NCI-H2081 (cell line): Measurements from ENCODE around the gene TIMP3.
"Not testable (repeated sequence)": the region's sequence is repeated elsewhere in the genome, so short reads cannot be mapped to it uniquely, and the experiment has no call there.

Source experiments
- DNase-seq, 2 experiments: peaks; one replicate each; lab custom pipeline; 2025; lab: John Stamatoyannopoulos, UW

Gene TIMP3

DNA sequence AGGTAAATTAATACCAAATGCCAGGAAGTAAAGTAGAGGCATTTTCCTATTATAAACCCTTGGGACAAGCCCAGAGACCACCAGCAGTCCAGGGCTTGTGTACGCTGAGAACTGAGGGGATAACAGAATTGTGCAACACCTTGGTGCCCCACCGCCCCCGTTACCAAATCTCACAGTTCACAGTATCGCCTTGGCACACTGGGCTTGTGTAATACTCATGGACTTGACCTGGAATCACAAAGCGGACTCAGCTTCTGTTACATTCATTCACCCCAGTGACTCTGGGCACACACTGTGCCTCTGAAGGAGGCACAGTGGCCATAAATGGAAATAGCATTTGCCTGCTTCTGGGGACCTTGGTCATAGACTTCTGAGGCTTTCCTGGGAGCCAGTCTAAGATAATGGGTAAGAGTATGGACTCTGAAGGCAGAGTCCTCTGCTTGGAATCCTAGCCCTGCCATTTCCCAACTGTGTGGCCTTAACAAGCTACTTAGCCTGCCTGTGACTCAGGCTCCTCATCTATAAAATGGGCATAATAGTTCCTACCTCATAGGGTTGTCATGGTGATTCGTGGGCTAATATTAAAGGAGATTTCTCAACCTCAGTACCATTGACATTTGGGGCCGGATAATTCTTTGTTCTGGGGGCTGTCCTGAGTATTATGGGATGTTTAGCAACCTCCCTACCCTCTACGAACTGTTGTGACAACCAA is 53.7 kb downstream of the TIMP3 start:
- DNase-seq: no peak

DNA sequence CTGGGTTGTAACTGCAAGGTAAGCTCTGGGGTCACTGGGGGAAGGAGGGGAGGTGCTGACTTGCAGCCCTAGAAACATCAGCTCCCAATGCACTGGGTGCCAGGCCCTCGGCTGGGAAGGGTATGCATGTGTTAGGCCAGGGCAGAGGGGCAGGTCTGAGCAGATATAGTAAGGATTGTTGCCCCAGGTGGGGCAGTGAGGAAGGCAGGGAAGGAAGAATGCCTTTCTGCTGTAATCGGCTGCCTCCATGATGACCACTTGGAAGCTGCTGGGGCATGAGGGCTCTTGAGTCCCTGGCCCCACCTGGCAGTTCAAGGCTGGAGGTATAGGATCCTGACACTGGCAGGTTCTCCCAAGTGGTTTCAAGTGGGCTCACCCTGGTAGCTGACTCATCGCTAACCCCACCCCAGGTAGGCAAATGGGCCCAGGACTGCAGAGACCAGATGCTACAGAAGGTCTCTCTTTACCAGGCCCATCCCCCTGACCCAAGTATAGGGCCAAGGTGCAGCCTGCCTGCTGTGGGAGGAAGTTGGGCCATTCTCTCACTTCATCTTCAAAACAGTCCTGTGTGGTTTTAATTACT is 56.7 kb downstream of the TIMP3 start:
- DNase-seq: no peak

DNA sequence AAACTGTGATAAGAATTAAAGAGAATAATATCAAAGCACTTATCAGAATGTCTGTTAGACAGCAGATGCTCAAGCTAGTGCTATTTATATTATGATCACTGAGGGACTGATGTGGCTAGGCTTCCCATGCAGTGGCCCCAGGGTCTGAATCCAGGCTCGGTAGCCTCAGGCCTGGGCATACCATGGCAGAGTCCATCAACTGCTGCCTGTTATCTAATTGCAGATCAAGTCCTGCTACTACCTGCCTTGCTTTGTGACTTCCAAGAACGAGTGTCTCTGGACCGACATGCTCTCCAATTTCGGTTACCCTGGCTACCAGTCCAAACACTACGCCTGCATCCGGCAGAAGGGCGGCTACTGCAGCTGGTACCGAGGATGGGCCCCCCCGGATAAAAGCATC is 57.5 kb downstream of the TIMP3 start:
- DNase-seq: no peak

DNA sequence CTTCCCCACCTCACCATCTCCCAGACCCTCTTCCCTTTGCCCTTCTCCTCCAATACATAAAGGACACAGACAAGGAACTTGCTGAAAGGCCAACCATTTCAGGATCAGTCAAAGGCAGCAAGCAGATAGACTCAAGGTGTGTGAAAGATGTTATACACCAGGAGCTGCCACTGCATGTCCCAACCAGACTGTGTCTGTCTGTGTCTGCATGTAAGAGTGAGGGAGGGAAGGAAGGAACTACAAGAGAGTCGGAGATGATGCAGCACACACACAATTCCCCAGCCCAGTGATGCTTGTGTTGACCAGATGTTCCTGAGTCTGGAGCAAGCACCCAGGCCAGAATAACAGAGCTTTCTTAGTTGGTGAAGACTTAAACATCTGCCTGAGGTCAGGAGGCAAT is 58.2 kb downstream of the TIMP3 start:
- DNase-seq: no peak

DNA sequence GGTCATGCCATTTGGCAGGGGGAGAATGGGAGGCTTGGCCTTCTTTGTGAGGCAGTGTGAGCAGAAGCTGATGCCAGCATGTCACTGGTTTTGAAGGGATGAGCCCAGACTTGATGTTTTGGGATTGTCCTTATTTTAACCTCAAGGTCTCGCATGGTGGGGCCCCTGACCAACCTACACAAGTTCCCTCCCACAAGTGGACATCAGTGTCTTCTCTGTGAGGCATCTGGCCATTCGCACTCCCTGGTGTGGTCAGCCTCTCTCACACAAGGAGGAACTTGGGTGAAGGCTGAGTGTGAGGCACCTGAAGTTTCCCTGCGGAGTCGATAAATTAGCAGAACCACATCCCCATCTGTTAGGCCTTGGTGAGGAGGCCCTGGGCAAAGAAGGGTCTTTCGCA is 59.8 kb downstream of the TIMP3 start:
- no peak for DNase-seq

DNA sequence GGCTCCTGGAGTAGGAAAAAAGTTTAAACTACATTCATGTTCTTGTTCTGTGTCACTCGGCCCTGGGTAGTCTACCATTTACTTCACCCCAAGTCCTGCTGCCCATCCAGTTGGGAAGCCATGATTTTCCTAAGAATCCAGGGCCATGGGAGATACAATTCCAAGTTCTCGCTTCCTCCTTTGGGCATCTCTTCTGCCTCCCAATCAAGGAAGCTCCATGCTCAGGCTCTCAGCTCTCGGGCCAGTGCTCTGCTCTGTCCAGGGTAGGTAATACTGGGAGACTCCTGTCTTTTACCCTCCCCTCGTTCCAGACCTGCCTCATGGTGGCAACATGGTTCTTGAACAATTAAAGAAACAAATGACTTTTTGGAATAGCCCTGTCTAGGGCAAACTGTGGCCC is 60.6 kb downstream of the TIMP3 start:
- DNase-seq: no peak

DNA sequence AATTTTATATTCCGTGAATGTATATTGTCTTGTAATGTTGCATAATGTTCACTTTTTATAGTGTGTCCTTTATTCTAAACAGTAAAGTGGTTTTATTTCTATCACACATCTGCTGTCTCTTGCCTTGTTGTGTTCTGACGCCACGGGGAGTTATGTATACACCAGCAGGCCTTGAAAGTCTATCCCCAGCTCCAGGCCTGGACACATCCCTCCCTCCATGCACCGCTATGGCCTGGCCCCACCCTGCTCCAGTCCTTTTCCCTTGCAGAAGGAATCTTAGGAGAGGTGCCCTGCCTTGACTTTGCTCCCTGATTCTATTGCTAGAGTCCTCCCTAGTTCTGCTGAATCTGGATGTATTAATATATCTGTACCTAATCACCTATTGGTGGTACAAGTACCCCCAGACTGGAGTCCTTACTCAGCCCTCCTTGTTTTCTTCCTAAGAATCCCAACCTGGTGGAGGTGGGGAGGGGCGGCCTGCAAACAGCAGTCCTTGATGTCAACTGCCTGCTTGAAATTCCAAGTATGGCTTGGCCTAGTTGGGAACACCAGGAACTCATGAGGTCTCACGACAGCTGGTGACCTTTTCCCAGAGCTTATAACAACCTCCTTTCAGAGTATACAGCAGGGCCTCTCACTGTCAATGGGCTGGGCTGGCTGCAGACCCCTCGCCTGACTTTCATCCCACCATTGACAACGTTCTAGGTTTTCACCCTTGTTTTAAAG is 61.6 kb downstream of the TIMP3 start:
- no peak for DNase-seq

DNA sequence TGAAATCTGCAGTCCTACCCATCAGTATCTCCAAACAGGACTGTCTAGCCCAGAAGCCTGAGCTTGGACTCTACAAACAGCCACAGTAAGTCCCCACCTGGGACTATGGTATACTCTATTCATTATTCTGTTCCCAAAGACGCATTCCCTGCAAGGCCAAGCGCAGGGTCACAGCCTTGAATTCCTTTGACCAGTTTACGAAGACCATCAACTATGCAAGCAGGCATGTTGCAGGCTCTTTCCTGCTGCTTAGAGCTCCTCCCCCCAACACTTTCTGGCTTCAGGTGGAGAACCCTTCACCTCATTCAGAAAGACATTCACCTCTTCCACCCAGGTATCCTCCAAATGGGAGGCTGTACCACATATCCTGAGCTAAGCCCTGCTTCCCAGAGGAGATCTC is 62.5 kb downstream of the TIMP3 start:
- no peak for DNase-seq

DNA sequence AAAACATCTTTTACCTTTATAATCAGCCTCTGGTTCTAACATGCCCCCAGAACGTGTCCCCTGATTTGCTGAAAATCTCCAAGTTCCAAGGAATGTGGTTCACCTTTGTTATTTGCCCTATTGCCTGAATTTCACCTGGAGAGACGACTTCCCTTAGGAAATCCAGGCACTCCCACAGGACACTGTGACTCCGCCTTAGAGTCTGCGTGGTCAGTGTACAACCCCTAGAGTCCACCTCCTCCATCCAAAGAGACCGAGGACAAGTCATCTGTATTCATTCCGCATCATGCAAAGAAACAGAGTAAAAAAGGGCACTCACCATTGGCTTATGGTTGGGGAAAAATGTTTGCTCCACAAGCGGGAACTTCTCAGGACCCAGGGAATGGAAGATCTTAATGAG is 63.1 kb downstream of the TIMP3 start:
- no peak for DNase-seq

DNA sequence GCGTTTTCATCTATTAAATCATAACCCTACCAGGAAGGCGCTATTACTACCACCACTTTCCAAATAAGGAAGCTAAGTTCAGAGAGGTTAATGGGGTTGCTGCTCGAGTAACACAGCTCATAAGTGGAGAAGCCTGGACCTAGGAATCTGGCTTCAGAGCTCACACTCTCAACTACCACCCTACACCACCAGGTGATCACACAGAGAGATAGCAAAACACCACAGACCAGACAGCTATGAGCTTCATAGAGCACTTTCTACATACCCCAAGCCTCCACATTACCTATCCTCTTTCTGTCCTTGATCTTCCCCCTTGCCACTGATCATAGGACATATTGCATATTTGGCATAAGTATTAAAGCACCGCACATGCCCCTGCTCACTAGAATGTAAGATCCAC is 65.4 kb downstream of the TIMP3 start:
- DNase-seq: no peak

DNA sequence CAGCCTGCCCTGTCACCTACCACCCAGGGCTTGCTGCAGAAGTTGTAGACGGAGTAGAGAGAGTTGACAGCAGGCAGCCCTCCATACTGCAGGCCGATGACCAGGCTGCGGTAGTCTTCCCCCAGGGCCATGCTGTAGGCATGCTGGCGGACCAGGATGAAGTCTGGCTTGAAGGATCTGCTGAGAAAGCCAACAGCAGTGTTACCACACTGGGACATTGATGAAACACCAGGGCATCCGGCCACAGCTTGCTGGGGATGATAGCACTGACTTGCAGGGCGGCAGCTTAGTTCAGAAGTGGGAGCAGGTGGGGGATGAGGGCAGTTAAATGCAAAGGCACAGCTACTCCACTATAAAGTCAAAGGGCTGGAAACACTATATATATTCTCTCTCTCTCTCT is 67.4 kb downstream of the TIMP3 start:
- no peak for DNase-seq

DNA sequence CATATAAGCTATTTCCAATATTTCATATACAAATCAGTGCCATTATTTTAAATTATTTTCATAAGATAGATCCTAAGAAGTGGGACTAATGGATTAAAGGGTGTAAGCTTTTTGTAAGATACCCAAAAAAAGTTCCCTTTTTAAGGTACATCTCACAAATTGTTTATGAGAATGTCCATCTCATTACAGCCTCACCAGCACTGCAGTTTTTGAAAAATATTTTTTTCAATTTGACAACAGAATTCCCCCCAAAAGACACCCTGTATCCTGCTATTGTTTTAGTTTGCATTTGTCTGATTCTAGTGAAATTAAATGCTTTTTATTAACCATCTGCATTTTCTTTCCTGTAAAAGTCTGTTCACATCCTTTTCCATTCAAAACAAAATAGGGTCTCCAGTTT is 69.0 kb downstream of the TIMP3 start:
- DNase-seq: no peak

DNA sequence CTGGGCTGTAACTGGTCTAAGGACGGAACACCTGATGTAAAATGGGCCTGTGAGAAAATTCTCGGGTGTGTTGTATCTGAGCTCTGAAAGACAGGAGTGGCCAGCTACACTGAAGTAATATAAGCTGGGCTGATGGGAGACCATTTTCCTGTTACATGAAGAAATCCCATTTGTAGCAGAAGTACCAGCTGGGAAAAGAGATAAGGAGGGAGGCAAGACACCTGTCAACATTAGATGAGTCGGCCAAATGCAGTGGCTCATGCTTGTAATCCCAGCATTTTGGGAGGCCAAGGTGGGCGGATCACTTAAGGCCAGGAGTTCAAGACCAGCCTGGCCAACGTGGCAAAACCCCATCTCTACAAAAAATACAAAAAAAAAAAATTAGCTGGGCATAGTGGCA is 72.1 kb downstream of the TIMP3 start:
- DNase-seq: not testable (repeated sequence)

DNA sequence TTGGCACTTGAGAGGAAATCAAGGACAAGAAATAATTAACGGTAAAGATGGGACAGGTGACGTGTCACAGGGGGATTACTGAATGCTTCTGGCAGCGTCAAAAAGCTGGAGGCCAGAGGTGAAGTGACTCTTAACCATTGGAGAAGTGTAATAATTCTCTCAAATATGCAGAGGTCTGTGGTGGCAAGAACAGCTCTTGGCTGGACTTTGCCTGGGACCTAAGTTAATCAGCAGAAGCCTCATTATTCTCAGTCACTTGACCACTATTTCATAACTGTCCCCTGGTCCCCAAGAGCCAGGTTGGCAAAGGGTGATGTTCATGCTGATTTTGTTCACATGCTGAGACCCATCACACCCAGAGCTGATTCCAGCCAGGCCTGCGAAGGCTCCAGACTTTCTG is 72.9 kb downstream of the TIMP3 start:
- no peak for DNase-seq

DNA sequence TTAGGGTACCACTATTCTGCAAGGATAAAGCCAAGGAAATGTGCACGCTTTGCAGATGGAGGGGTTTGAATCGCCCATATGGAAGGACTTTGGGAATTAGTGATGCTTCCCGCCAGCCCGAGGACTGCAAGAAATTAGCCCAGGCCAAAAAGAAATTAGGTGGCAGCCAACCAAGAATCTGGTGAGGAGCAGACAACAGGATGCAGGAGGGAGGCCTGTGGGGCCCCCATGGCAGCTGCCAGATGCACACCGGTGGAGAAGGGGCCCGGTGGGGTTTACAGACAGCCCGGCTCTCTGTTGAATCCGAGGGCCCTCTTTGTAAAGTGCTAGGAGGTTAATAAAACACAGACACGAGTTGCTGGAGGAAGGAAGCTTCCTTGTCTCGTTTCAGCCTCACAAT is 73.5 kb downstream of the TIMP3 start:
- no peak for DNase-seq

DNA sequence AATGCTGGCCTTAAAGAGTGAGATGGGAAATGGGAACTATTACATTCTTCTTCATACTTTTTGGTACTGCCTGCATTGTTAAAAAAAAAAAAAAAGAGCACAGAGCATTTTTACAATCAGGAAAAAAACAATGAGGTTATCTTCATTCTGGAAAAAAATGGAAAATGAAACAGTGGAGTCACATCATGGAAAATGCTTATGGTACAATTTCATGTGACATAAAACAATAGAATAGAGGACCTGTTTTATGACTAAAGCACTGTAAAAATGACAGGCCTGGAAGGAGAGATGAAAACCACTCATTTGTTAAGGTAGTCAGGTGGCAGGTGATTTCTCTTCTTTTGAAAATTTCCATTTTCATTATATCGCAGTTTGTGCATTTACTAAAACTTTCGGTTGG is 75.0 kb downstream of the TIMP3 start:
- no peak for DNase-seq

DNA sequence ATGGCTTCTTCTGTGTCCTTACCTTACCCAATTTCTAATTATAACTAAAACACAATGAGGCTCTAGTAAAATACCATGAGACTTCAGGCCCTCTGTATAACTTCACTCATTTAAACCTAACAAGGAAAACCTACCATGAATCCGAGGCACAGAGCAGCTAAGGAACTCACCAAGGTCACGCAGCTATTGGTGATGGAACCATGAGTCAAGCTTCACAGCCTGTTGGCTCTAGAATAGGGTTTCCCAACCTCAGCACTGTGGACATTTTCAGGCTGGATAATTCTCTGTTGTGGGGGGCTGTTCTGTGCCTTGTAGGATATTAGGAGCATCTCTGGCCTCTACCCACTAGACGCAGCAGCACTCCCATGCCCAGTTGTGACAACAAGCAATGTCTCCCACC is 75.7 kb downstream of the TIMP3 start:
- DNase-seq: no peak

DNA sequence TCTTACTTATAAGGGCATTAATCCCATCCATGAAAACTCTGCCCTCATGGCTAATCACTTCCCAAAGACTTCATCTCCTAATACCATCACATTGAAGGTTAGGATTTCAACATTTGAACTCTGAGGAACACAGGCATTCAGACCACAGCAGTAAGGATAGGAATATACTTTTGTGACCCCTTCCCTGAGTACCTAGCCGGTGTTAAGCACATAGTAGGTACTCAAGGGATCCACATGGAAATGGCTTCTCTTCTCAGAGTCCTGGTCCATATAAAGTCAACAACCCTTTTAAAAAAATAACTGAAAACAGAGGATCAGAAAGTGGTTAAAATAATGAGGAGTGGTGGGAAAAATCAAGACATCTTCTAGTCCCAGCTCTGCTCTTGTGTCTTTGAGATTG is 78.0 kb downstream of the TIMP3 start:
- DNase-seq: no peak

DNA sequence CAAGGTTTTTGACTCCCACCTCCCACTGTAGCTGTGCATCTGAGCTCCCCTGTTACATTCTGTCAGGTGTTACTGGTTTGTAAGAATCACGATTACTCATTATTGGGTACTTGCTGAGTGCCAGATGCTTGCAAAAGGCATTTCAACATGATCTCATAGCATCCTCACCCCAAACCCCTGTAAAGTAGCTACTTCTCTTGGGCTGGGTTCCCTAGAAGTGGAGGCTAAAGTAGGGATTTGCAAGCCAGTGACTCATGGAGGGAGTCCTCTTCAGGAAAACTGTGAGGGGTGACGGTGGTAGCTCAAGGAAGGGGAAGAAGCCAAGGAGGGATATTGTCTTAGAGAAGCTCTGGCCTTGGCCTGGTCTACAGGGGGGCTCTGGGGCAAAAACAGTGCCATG is 78.6 kb downstream of the TIMP3 start:
- no peak for DNase-seq

DNA sequence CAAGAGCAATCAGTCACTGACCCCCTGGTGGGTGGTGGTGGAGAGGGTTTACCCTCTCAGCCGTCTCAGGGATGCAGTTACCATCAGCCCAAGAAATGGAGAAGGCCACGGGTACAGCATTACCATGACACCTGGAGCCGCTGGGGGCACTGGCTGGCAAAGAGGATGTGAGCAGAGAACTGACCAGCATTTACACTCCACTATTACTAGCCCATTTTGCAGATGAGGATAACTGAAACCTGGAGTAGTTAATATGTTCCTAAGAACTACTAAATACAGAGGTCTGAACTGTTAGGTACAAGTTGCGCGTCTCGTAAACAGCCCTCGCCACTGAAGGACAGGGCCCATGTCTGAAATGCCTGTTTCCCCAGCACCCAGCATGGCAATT is 79.0 kb downstream of the TIMP3 start:
- no peak for DNase-seq

DNA sequence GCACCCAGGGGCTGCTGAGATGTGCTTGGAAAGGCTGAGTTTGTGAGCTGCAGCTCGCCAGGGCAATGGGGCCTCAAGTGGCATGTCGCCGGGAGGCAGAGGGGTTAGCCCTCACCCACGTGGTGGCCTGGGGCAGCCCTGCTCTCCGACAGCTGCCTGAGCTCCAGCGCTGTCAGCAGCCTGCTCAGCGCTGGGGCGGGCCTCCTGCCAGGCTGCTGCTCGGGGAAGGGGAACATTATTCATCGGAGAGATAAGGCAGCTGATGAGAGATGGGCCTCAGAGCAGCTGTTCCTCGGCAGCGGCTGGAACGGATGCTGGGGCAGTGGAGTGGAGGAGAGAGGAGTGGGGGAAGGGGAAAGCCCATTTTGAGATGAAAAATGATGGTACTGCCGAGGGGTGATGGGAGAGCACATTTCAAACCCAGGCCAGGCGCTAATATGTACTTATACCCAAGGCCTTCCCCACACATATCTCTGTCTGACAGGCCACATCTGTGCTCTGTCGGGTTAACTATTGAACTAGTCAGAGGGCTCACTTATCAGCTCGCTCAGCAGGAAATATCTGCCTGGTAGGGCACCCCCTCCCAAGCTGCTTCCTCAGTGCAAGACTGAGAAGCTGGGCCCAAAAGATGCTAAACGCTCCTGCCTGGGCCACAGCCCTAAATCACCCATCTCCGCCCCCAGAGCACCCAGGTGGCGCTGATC is 79.5 kb downstream of the TIMP3 start:
- DNase-seq: no peak

DNA sequence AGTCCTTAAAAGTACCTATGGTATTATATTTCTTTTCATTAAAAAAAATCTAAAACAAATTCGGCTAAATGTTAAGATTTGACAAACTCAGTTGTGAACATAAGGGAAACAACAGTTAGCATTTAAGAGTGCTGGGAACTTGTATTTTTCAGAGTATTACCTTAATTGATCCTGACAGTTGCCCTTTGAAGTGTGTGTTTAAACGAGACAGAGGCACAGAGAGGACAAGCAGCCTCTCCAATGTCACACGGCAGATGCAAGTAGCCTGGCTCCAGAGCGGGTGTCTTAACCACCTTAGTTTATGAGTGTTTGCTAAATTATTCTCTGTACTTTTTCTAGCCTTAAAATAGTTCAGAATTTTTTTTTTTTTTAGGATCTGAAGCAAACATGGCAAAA is 80.9 kb downstream of the TIMP3 start:
- DNase-seq: no peak
